SK-N-SH (cell line): ENCODE data around the gene ADGRG3. TPM values are rescaled to one million over a fixed set of nuclear protein-coding genes. Genes with fewer than 3 reads are reported as not detected.
A peak's percentile ranks its signal among the peaks of the same experiment; 100 is the strongest.

ENCODE experiments used
- CTCF ChIA-PET: fragments of 300-600, 350-600 bp; formaldehyde crosslinking; extraction: SDS; loops from one replicate; lab custom pipeline; 2021; lab: Yijun Ruan, JAX
- POLR2A ChIA-PET: fragments of 350-600 bp; sonication (Branson Sonifier 250); formaldehyde crosslinking; extraction: SDS; loops from one replicate; lab custom pipeline; 2020; ENCODE audit warnings: antibody characterized with exemption, inconsistent platforms; lab: Yijun Ruan, JAX
- DNase-seq: peaks from one replicate; pipeline ENCODE4 v3.0.0; 2012
- H2AFZ ChIP-seq: fragments of 200-600 bp; sonication (generic); 2 replicates; pipeline ENCODE4 v1.8.1; 2016; ENCODE audit warnings: antibody characterized with exemption, mild to moderate bottlenecking, low read depth
- H3F3A ChIP-seq: fragments of 200-600 bp; sonication (generic); replicated peaks from 2 replicates; pipeline ENCODE3; 2016; ENCODE audit warnings: antibody characterized with exemption, mild to moderate bottlenecking; ENCODE audit not compliant: insufficient read depth
- H3K27ac ChIP-seq, 2 experiments: fragments of 200-500 bp in 1 of 2; fragments of 200-600 bp in 1 of 2; sonication (Bioruptor generic) in 1 of 2; sonication (generic), shearing (Covaris generic) in 1 of 2; 2 replicates each; pipeline versions ENCODE4 v1.5.1 to v1.6.1; 2014 to 2016; ENCODE audit warnings: low read depth in 2 of 2, inconsistent platforms in 1 of 2, low read length in 1 of 2, mild to moderate bottlenecking in 1 of 2, mixed read lengths in 1 of 2
- H3K27me3 ChIP-seq: fragments of 200-600 bp; sonication (generic), shearing (Covaris generic); 2 replicates; pipeline ENCODE4 v1.6.1; 2016; ENCODE audit warnings: mixed run types; ENCODE audit not compliant: insufficient read depth
- H3K36me3 ChIP-seq, 2 experiments: fragments of 200-500 bp in 1 of 2; fragments of 200-600 bp in 1 of 2; sonication (Bioruptor generic) in 1 of 2; sonication (generic) in 1 of 2; replicated peaks in 1 of 2; 2 replicates each; pipeline versions ENCODE3 to v1.5.1; 2014 to 2016; ENCODE audit warnings: low read length in 1 of 2, mild to moderate bottlenecking in 1 of 2; ENCODE audit not compliant: insufficient read depth in 2 of 2, control insufficient read depth in 1 of 2
- H3K4me1 ChIP-seq, 2 experiments: fragments of 200-500 bp in 1 of 2; fragments of 200-600 bp in 1 of 2; sonication (Bioruptor generic) in 1 of 2; sonication (generic), shearing (Covaris generic) in 1 of 2; 2 replicates each; pipeline versions ENCODE4 v1.5.1 to v1.6.1; 2014 to 2016; ENCODE audit warnings: low read depth in 1 of 2, low read length in 1 of 2, mixed run types in 1 of 2; ENCODE audit not compliant: insufficient read depth in 2 of 2, control insufficient read depth in 1 of 2
- H3K4me2 ChIP-seq: fragments of 200-600 bp; sonication (generic), shearing (Covaris generic); 2 replicates; pipeline ENCODE4 v1.6.1; 2017; ENCODE audit warnings: mixed run types
- H3K4me3 ChIP-seq, 2 experiments: fragments of 200-500 bp in 1 of 2; fragments of 200-600 bp in 1 of 2; sonication (Bioruptor generic) in 1 of 2; sonication (generic), shearing (Covaris generic) in 1 of 2; 2 replicates each; pipeline versions ENCODE4 v1.5.1 to v1.8.1; 2014 to 2016; ENCODE audit warnings: low read depth in 2 of 2, inconsistent platforms in 1 of 2, low read length in 1 of 2, mild to moderate bottlenecking in 1 of 2, mixed read lengths in 1 of 2, moderate library complexity in 1 of 2
- H3K79me2 ChIP-seq: fragments of 200-600 bp; sonication (generic); 2 replicates; pipeline ENCODE4 v1.8.1; 2017; ENCODE audit warnings: mild to moderate bottlenecking; ENCODE audit not compliant: insufficient read depth
- H3K9ac ChIP-seq: fragments of 200-600 bp; sonication (generic); 2 replicates; pipeline ENCODE4 v1.6.1; 2017; ENCODE audit warnings: mixed run types
- H3K9me2 ChIP-seq: fragments of 200-600 bp; sonication (generic); 2 replicates; pipeline ENCODE4 v1.6.1; 2017; ENCODE audit warnings: mixed run types
- H3K9me3 ChIP-seq: fragments of 200-600 bp; sonication (generic); 2 replicates; pipeline ENCODE4 v1.6.1; 2017; ENCODE audit warnings: mixed run types, mild to moderate bottlenecking, moderate library complexity
- H4K20me1 ChIP-seq: fragments of 200-600 bp; sonication (generic); 2 replicates; pipeline ENCODE4 v1.6.1; 2017; ENCODE audit warnings: mild to moderate bottlenecking, mixed run types; ENCODE audit not compliant: insufficient read depth
- CHD2 ChIP-seq: fragments of 150-350 bp; IDR thresholded peaks from 2 replicates; pipeline ENCODE4 v1.6.1; 2018; ENCODE audit warnings: low read length; ENCODE audit not compliant: partially characterized antibody
- CTCF ChIP-seq: fragments of 200-600 bp; sonication (generic); IDR thresholded peaks from 2 replicates; pipeline ENCODE4 v1.6.1; 2017; ENCODE audit warnings: antibody characterized with exemption, mild to moderate bottlenecking, moderate library complexity
- ELF1 ChIP-seq: IDR thresholded peaks from 2 replicates; pipeline ENCODE4 v1.4.0; 2012
- EZH2phosphoT487 ChIP-seq: fragments of 200-600 bp; sonication (generic); IDR thresholded peaks from 2 replicates; pipeline ENCODE4 v1.6.1; 2017; ENCODE audit warnings: low read depth, mixed run types, mild to moderate bottlenecking, antibody characterized with exemption, moderate library complexity, borderline replicate concordance
- FOSL2 ChIP-seq: IDR thresholded peaks from 2 replicates; pipeline ENCODE4 v1.4.0; 2012; ENCODE audit warnings: low read depth, mild to moderate bottlenecking, moderate library complexity, borderline replicate concordance
- FOXJ3 ChIP-seq: sonication (generic); formaldehyde crosslinking; IDR thresholded peaks from 2 replicates; pipeline ENCODE4 v1.5.1; 2020; ENCODE audit warnings: mild to moderate bottlenecking, missing genetic modification reagents
- GABPA ChIP-seq: IDR thresholded peaks from 2 replicates; pipeline ENCODE4 v1.4.0; 2012; ENCODE audit warnings: low read depth, mild to moderate bottlenecking
- JUND ChIP-seq: IDR thresholded peaks from 2 replicates; pipeline ENCODE4 v1.4.0; 2012
- MEF2A ChIP-seq: IDR thresholded peaks from 2 replicates; pipeline ENCODE4 v1.4.0; 2012; ENCODE audit warnings: low read depth, borderline replicate concordance
- NFIC ChIP-seq: IDR thresholded peaks from 2 replicates; pipeline ENCODE4 v1.4.0; 2012; ENCODE audit warnings: borderline replicate concordance
- NRF1 ChIP-seq: IDR thresholded peaks from 2 replicates; pipeline ENCODE4 v1.6.1; 2012; ENCODE audit warnings: low read depth, mild to moderate bottlenecking, low read length
- POLR2AphosphoS5 ChIP-seq: IDR thresholded peaks from 2 replicates; pipeline ENCODE4 v1.6.1; 2012; ENCODE audit warnings: low read depth, low read length
- RCOR1 ChIP-seq: fragments of 150-350 bp; IDR thresholded peaks from 2 replicates; pipeline ENCODE4 v1.6.1; 2017; ENCODE audit warnings: antibody characterized with exemption, low read length
- RXRA ChIP-seq: IDR thresholded peaks from 2 replicates; pipeline ENCODE4 v1.4.0; 2012; ENCODE audit warnings: low read depth, mild to moderate bottlenecking, borderline replicate concordance
- SIN3A ChIP-seq: IDR thresholded peaks from 2 replicates; pipeline ENCODE4 v1.6.1; 2012; ENCODE audit warnings: low read depth, mild to moderate bottlenecking, low read length, moderate library complexity, borderline replicate concordance
- SMC3 ChIP-seq: IDR thresholded peaks from 2 replicates; pipeline ENCODE4 v1.6.1; 2012; ENCODE audit warnings: low read depth, low read length, improper control_type of control experiment
- TAF1 ChIP-seq: IDR thresholded peaks from 2 replicates; pipeline ENCODE4 v1.6.1; 2012; ENCODE audit warnings: low read depth, mild to moderate bottlenecking, low read length, moderate library complexity, borderline replicate concordance
- TEAD4 ChIP-seq: IDR thresholded peaks from 2 replicates; pipeline ENCODE4 v1.4.0; 2012; ENCODE audit warnings: mild to moderate bottlenecking, borderline replicate concordance; ENCODE audit not compliant: insufficient read depth
- USF1 ChIP-seq: IDR thresholded peaks from 2 replicates; pipeline ENCODE4 v1.4.0; 2012; ENCODE audit warnings: low read depth, borderline replicate concordance
- USF2 ChIP-seq: fragments of 150-350 bp; IDR thresholded peaks from 2 replicates; pipeline ENCODE4 v1.6.1; 2017; ENCODE audit warnings: antibody characterized with exemption, low read length, low read depth, borderline replicate concordance
- YY1 ChIP-seq: IDR thresholded peaks from 2 replicates; pipeline ENCODE4 v1.4.0; 2012; ENCODE audit warnings: low read depth, mild to moderate bottlenecking
- WGBS: methylation state at CpG from one replicate; pipeline ENCODE4 v1.1.6; 2017; ENCODE audit warnings: low lambda C conversion rate; 5-methylcytosine and 5-hydroxymethylcytosine counted together
- polyA plus RNA-seq, 3 experiments: library from polyadenylated mRNA; depleted of rRNA; stranded (reverse); fragments of >200 nt; gene quantifications; 2 replicates each; pipeline ENCODE4 v1.2.3, GENCODE V29; 2012
- TF ChIP-seq, protein P1 (sequence below): IDR thresholded peaks from 2 replicates; pipeline ENCODE4 v1.4.0; 2012; ENCODE audit warnings: low read depth, borderline replicate concordance
- TF ChIP-seq, protein P2 (sequence below): IDR thresholded peaks from 2 replicates; pipeline ENCODE4 v1.6.1; 2012; ENCODE audit warnings: mild to moderate bottlenecking, low read depth, low read length, moderate library complexity

The ADGRG3 gene
- polyA plus RNA-seq, 1 of the 3 experiments (the other 2 are of a cell fraction), result not detected

GRCh38 chr16:57648581-57649442, 19.3 kb upstream of the ADGRG3 start:
- no peaks in the 10 kb centered on the region for H3K9me3 ChIP-seq
- H3K4me2 ChIP-seq, result no peak overlapping the region
- POLR2A ChIA-PET, result interaction anchor here (1.3 kb wide), 1 partner anchor 10 kb away, joined by 3 read pairs; no protein-coding TSS in a partner anchor
- H4K20me1 ChIP-seq, result no peaks in the 10 kb centered on the region
- no peaks in the 10 kb centered on the region for H3K27me3 ChIP-seq
- no peaks in the 10 kb centered on the region for H3K9me2 ChIP-seq
- H3K9ac ChIP-seq, result no peak overlapping the region
- peaks cover 3% of the 10 kb centered on the region for H3F3A ChIP-seq
- H3K79me2 ChIP-seq, result no peaks in the 10 kb centered on the region
- peak overlapping the region in 1 of 2 experiments; percentile 52; a peak in 1 of 4 replicates for H3K4me3 ChIP-seq
- H3K27ac ChIP-seq, result no peak overlapping the region
- no peak overlapping the region for H2AFZ ChIP-seq
- no peaks in the 10 kb centered on the region for H3K36me3 ChIP-seq
- H3K4me1 ChIP-seq, result peaks cover 0 to 4% of the 10 kb centered on the region in 2 experiments; a peak in 1 of 4 replicates
- CTCF ChIA-PET, result interaction anchor here (0.6 to 6.3 kb wide), 59 partner anchors 10 to 339 kb away, joined by 3 to 129 read pairs (median 4); partner anchors contain the start of genes ADGRG3, CCDC102A and KATNB1
- 34% methylated on average over 17 of the region's 18 CpGs for WGBS
- peak; percentile 93 for DNase-seq
- TF ChIP-seq, protein P1, sequence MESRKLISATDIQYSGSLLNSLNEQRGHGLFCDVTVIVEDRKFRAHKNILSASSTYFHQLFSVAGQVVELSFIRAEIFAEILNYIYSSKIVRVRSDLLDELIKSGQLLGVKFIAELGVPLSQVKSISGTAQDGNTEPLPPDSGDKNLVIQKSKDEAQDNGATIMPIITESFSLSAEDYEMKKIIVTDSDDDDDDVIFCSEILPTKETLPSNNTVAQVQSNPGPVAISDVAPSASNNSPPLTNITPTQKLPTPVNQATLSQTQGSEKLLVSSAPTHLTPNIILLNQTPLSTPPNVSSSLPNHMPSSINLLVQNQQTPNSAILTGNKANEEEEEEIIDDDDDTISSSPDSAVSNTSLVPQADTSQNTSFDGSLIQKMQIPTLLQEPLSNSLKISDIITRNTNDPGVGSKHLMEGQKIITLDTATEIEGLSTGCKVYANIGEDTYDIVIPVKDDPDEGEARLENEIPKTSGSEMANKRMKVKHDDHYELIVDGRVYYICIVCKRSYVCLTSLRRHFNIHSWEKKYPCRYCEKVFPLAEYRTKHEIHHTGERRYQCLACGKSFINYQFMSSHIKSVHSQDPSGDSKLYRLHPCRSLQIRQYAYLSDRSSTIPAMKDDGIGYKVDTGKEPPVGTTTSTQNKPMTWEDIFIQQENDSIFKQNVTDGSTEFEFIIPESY, result no peak
- TF ChIP-seq RCOR1 (peak; percentile 34; the same call in 1 of the 2 replicates), TEAD4 (no peak), MEF2A (no peak), CTCF (peak; percentile 100), TAF1 (peak; percentile 3; the same call in 1 of the 2 replicates), NRF1 (peak; percentile 23; the same call in 1 of the 2 replicates), ELF1 (no peak), FOSL2 (no peak), USF2 (no peak), GABPA (no peak), CHD2 (peak; percentile 39), YY1 (no peak), SMC3 (peak; percentile 100), POLR2AphosphoS5 (no peak), SIN3A (no peak), FOXJ3 (CRISPR knock-in tag) (no peak), NFIC (no peak), RXRA (no peak), EZH2phosphoT487 (no peak), JUND (no peak), USF1 (no peak)
- TF ChIP-seq, protein P2, sequence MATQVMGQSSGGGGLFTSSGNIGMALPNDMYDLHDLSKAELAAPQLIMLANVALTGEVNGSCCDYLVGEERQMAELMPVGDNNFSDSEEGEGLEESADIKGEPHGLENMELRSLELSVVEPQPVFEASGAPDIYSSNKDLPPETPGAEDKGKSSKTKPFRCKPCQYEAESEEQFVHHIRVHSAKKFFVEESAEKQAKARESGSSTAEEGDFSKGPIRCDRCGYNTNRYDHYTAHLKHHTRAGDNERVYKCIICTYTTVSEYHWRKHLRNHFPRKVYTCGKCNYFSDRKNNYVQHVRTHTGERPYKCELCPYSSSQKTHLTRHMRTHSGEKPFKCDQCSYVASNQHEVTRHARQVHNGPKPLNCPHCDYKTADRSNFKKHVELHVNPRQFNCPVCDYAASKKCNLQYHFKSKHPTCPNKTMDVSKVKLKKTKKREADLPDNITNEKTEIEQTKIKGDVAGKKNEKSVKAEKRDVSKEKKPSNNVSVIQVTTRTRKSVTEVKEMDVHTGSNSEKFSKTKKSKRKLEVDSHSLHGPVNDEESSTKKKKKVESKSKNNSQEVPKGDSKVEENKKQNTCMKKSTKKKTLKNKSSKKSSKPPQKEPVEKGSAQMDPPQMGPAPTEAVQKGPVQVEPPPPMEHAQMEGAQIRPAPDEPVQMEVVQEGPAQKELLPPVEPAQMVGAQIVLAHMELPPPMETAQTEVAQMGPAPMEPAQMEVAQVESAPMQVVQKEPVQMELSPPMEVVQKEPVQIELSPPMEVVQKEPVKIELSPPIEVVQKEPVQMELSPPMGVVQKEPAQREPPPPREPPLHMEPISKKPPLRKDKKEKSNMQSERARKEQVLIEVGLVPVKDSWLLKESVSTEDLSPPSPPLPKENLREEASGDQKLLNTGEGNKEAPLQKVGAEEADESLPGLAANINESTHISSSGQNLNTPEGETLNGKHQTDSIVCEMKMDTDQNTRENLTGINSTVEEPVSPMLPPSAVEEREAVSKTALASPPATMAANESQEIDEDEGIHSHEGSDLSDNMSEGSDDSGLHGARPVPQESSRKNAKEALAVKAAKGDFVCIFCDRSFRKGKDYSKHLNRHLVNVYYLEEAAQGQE, result no peak
